Stimulated activated CD4-positive, alpha-beta T cell treated with anti-CD3 and anti-CD28 coated beads, Interleukin-12 subunit alpha, Interleukin-12 subunit beta, amount 100 ng/mL, for 4 hours (primary cell): Measurements from ENCODE around the gene ANKRD6.

ENCODE experiments used
- DNase-seq: peaks from one replicate; pipeline ENCODE4 v3.0.0-alpha.2; 2020

The ANKRD6 gene

GRCh38 chr6:89414215-89414614 is 18.7 kb upstream of the ANKRD6 start:
- no peak for DNase-seq

- DNase-seq = no peak
Observed at GRCh38 chr6:89415185-89415584, 17.8 kb upstream of the ANKRD6 start.

GRCh38 chr6:89416796-89417195 is 16.2 kb upstream of the ANKRD6 start:
- DNase-seq = no peak

- DNase-seq = no peak
Observed at GRCh38 chr6:89430201-89430962, 2.6 kb upstream of the ANKRD6 start.

- peak; percentile 13 for DNase-seq
Observed at GRCh38 chr6:89433252-89434149, 549 bp downstream of the ANKRD6 start.

GRCh38 chr6:89434150-89434499 is 1.2 kb downstream of the ANKRD6 start:
- no peak for DNase-seq

GRCh38 chr6:89434954-89435353 is 2.0 kb downstream of the ANKRD6 start:
- DNase-seq = no peak

- DNase-seq = no peak
Observed at GRCh38 chr6:89436226-89436625, 3.3 kb downstream of the ANKRD6 start.

GRCh38 chr6:89438248-89438647 is 5.3 kb downstream of the ANKRD6 start:
- no peak for DNase-seq

GRCh38 chr6:89439014-89439413 is 6.1 kb downstream of the ANKRD6 start:
- DNase-seq = no peak

- no peak for DNase-seq
Observed at GRCh38 chr6:89440200-89440599, 7.2 kb downstream of the ANKRD6 start.

- DNase-seq = no peak
Observed at GRCh38 chr6:89443658-89444057, 10.7 kb downstream of the ANKRD6 start.

GRCh38 chr6:89449193-89449592 is 16.2 kb downstream of the ANKRD6 start:
- no peak for DNase-seq

- DNase-seq = no peak
Observed at GRCh38 chr6:89452281-89452680, 19.3 kb downstream of the ANKRD6 start.

- DNase-seq = no peak
Observed at GRCh38 chr6:89454300-89454699, 21.3 kb downstream of the ANKRD6 start.

GRCh38 chr6:89458704-89459103 is 25.8 kb downstream of the ANKRD6 start:
- DNase-seq = no peak

GRCh38 chr6:89459501-89459900 is 26.5 kb downstream of the ANKRD6 start:
- no peak for DNase-seq

- no peak for DNase-seq
Observed at GRCh38 chr6:89460713-89461112, 27.8 kb downstream of the ANKRD6 start.

GRCh38 chr6:89462503-89462902 is 29.6 kb downstream of the ANKRD6 start:
- no peak for DNase-seq

GRCh38 chr6:89464295-89464694 is 31.3 kb downstream of the ANKRD6 start:
- no peak for DNase-seq

GRCh38 chr6:89467437-89467836 is 34.5 kb downstream of the ANKRD6 start:
- no peak for DNase-seq

GRCh38 chr6:89468998-89469397 is 36.0 kb downstream of the ANKRD6 start:
- DNase-seq = no peak

GRCh38 chr6:89471287-89471867 is 38.4 kb downstream of the ANKRD6 start:
- DNase-seq = no peak

- no peak for DNase-seq
Observed at GRCh38 chr6:89475101-89475500, 42.1 kb downstream of the ANKRD6 start.
